Measurements from ENCODE around the gene NUP205.

DNA sequence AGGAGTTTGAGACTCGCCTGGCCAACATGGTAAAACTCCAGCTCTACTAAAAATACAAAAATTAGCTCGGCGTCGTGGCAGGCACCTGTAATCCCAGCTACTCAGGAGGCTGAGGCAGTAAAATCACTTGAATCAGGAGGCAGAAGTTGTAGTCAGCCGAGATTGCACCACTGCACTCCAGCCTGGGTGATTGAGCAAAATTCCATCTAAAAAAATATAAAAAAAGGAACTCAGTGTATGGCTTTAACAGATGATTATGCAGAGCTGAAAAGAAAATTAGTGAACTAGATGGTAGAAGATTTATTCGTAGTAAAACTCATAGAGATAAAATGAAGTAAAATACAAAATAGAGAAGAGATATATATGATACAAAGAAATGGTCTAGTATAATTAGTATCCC lies 35.2 kb upstream of the NUP205 start:
- no peak for TF ChIP-seq POLR2A (IDR thresholded peaks at IDR 0.05; ENCODE audit: low read depth, low read length)
- TF ChIP-seq TAF1 (IDR thresholded peaks at IDR 0.05; ENCODE audit: borderline replicate concordance, low read depth, low read length): no peak

All from GM12892 (cell line).